Cerebellar nuclear complex (tissue), 1 donor: ENCODE measurements around the gene ALDH1L2.
"Not testable (repeated sequence)": the region's sequence is repeated elsewhere in the genome, so short reads cannot be mapped to it uniquely, and the experiment has no call there.

ENCODE experiments used
- DNase-seq, 2 experiments: peaks; one replicate each; lab custom pipeline; 2025; lab: John Stamatoyannopoulos, UW

Gene ALDH1L2

DNA sequence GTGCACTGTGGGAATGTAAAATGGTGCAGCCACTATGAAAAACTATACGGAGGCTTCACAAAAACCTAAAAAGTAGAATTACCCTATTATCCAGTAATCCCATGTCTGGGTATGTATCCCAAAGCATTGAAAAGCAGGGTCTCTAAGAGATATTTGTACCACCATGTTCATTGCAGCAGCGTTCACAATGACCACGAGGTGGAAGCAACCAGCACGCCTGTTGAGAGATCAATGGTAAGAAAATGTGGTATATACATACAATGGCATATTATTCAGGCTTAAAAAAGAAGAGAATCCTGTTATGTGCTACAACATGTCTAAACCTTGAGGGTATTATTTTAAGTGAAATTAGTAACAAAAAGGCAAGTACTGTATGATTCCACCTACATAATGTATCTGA, 99.1 kb downstream of the ALDH1L2 start:
- no peak for DNase-seq

DNA sequence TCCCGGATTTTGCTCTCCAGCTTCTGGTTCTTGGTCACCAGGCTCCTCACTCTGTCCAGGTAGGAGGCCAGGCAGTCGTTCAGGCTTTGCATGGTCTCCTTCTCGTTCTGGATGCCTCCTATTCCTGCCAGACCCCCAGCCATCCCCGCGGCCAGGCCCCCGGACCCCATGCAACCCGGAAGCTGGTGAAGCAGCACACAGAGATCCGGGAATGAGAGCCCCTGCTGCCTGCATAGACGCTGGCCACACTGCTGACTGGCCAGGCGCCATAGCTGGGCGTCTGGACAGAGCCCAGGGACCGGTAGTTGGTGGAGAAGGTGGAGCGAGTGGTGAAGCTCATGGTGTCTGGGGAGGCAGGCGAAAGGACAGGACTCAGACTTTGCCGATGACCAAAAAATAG, 106.6 kb downstream of the ALDH1L2 start:
- DNase-seq = not testable (repeated sequence)

DNA sequence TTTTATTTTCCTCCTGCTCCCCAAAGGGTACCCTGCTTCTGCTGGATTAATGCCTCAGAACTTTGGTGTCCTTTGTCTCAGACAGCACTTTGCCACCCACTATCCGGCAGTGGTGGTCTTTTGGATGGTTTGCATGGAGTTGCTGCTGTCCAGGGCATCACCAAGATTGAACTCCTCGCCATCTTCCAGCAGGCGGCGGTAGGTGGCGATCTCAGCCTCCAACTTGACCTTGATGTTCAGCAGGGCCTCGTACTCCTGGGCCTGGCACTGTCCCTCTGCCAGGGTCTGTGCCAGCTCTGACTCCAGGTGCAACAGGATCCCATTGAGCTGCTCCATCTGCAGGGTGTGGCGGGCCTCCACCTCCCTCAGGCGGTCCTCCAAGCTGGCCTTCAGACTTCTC, 107.6 kb downstream of the ALDH1L2 start:
- DNase-seq = no peak

GRCh38 chr12:104975587-104976343, 108.5 kb downstream of the ALDH1L2 start:
- no peak for DNase-seq

GRCh38 chr12:104974626-104975290, 109.5 kb downstream of the ALDH1L2 start:
- no peak for DNase-seq

DNA sequence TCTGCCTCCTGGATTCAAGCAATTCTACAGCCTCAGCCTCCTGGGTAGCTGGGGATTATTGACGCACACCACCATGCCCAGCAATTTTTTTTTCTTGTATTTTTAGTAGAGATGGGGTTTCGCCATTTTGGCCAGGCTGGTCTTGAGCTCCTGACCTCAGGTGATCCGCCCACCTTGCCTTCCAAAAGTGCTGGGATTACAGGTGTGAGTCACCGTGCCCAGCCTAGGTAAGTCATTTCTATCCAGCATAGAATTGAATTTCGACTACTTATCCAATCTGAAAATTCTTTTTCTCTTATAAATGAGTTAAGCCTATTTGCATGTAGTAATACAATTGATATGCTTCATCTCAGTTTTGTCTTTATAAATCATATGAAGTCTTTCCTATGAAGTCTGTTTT, 111.0 kb downstream of the ALDH1L2 start:
- DNase-seq = no peak

DNA sequence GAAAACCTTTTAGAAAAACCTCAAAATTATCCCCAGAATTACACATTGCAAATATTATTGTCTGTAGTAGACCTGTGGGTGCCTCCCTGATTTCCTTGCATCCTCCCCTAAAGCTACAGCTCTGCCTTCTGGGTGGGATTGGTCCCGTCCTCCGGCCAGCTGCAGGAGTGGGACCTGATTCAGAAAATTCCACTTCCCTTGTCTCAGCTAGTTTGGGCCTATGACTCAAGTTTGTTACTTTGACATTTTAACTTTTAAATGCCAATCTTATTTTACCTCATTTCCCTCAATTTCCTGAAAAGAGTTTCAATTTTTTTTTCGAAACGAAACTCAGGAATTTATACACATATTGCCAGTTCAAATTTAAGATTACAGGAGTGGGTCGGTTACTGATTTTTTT, 113.0 kb downstream of the ALDH1L2 start:
- no peak for DNase-seq
